Measurements from ENCODE around the gene SIX4.
"Not testable (repeated sequence)": the region's sequence is repeated elsewhere in the genome, so short reads cannot be mapped to it uniquely, and the experiment has no call there.

Gene SIX4

GRCh38 chr14:60723907-60724618 lies at the start of gene SIX4:
TSS of gene SIX4 (minus strand) at chr14:60724351. CDS start at chr14:60724074, 277 bp downstream.
- peak; percentile 26 for DNase-seq (ENCODE audit: low spot score)

DNA sequence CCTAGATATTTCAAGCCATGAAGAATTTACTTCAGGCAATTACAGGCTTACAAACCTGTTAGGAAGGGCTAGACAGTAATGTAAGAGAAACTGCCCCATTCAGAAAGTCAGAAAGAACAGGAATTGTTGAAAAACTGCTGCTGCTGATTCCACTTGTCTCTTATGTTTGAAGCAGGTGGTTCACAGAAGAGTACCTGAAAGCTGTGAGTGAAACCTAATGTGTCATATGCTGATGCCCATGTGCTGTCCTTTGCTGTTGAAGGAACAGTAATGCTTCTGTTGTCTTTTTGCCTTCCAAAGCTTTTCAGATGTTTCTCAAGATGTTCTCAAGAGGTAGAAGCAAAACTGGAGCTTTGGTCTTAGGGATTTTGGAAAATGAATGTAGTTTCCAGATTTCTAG lies 49.4 kb upstream of the SIX4 start:
- DNase-seq (ENCODE audit: low spot score), result no peak

DNA sequence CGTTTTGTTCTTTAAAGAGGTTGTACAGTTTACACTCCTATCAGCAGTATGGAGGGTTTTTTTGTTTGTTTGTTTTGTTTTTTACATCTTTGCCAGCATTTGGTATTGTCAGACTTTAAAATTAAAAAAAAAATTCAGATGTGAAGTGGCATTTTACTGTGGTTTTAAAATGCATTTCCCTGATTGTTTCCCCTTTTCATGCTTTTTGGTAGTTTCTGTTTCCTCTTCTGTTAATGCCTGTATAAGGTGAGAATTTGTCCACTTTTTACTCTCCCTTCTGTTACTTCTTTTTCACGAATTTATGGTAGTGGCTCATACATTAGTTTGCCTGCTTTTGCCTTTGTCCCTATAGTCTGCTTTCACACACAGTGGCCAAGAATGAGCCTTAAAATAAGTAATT lies 47.0 kb upstream of the SIX4 start:
- DNase-seq (ENCODE audit: low spot score), result no peak

- no peak for DNase-seq (ENCODE audit: low spot score)
Measured at GRCh38 chr14:60768602-60769001, 44.5 kb upstream of the SIX4 start.

GRCh38 chr14:60760644-60761364 lies 36.7 kb upstream of the SIX4 start:
- DNase-seq (ENCODE audit: low spot score), result no peak

- DNase-seq (ENCODE audit: low spot score), result no peak
Measured at GRCh38 chr14:60760209-60760608, 36.1 kb upstream of the SIX4 start.

DNA sequence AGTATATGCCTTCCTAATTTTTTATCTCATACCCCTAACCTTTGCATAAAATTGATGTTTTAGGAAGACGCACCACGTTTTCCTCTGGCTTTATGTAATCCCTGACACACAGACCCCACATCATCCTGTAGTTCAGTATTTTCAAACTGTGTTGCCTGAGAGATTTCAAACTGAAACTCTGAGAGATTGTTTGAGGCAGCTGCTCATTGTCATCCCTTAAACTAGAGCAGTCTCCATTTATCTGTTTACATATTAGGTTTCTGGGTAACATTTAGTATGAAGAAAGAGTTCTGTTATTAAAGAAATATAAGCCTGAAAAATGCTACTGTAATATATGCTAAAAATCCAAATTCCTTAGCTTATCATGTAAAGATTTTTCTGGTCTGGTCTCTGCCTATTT lies 34.7 kb upstream of the SIX4 start:
- DNase-seq (ENCODE audit: low spot score), result no peak

GRCh38 chr14:60757567-60758002 lies 33.4 kb upstream of the SIX4 start:
- DNase-seq (ENCODE audit: low spot score), result peak; percentile 31

GRCh38 chr14:60756847-60757246 lies 32.7 kb upstream of the SIX4 start:
- DNase-seq (ENCODE audit: low spot score), result no peak

DNA sequence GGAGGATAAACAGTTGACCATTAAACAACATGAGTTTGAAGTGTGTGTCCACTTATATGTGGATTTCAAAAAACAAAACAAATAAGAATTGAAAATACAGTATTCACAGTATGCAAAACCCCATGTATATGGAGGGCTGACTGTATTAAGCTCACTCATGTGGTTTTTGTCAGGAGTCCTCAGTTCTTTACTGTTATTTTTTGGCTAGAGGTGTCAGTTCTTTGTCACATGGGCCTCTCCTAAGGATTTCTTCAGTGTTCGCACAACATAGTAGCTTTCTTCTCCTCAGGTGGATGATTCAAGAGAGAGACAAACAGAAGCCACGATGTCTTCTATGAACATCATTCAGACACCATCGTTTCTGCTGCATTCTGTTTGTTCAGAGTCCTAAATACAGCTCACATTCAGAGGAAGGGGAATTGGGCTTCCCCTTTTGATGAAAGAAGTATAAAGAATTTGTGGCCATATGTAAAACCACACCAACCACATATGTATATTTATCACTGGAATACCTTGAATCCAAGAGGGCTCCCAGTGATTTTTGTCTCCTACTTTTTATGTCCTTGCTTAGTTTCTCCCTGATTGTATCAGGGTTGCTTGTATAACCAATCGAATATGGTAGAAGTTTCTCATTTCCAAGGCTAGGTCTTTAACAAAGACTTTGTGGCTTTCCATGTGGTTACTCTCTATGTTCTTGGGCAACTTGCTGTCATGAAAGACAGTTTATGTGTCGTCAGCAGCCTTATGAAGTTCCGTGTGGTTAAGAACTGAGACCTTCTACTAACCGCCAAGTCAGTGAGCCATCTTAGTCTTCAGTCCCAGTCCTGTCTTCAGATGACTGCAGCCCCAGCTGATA lies 29.3 kb upstream of the SIX4 start:
- DNase-seq (ENCODE audit: low spot score), result no peak

GRCh38 chr14:60744566-60744965 lies 20.4 kb upstream of the SIX4 start:
- DNase-seq (ENCODE audit: low spot score), result no peak

- DNase-seq (ENCODE audit: low spot score), result no peak
Measured at GRCh38 chr14:60738843-60739508, 14.8 kb upstream of the SIX4 start.

GRCh38 chr14:60736494-60736893 lies 12.3 kb upstream of the SIX4 start:
- DNase-seq (ENCODE audit: low spot score), result peak; percentile 28

DNA sequence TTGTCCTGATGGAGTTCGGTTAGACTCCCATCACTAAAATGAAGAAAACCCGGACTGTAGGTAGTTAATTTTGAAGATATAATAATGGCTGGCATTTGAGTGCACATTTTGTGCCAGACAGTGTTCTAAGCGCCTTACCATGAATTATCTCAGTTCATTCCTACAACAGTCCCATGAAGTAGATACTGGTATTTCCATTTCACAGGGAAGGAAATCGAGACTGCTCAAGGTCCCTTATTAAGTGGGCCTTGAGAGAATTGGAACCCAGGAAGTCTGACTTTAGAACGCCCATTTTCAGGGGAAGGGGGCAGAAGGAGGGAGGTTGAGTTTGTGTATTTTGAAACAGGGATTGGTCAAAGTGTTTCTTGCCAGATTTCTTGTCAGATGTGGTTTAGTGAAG lies 11.3 kb upstream of the SIX4 start:
- DNase-seq (ENCODE audit: low spot score), result no peak

DNA sequence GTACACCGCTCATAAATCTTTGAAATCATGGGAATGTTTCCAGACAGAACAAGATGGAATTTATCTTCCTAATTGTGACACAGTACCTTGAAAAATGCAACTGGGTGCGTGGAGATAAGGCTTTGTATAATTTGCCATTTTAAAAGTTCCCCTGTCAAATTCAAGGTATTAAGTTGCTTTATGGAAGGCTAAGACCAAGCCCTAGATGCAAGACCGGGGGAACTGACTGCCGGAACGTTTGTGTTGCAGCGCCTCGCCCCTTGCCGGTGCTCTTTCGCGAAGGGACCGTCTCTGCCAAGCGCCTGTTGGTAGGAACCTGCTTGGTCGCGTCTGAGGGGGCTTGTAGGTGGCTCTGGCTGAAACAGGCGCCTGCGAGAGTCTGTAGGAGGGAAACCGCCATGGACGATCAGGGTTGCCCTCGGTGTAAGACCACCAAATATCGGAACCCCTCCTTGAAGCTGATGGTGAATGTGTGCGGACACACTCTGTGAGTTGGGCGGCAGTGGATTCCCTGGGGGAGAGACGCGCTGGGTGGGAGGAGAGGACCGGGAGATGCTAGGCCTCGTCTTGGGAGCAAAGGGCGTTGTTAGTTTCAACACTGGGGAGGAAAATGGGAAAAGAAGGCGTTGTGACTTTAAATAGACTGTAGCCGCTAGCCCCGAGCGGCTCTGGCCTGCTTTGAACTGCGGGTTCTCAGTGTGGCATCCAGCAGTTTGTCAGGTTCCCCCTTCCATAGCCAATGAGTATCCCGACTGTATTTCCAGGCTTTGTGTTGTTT lies 10.5 kb upstream of the SIX4 start, which contains the start of gene MNAT1:
TSS of gene MNAT1 (plus strand) at position 297 of the 778 bp plus-strand sequence. CDS start at position 399, 102 bp downstream.
- DNase-seq (ENCODE audit: low spot score), result peak; percentile 47

GRCh38 chr14:60732840-60733483 lies 8.8 kb upstream of the SIX4 start:
- no peak for DNase-seq (ENCODE audit: low spot score)

DNA sequence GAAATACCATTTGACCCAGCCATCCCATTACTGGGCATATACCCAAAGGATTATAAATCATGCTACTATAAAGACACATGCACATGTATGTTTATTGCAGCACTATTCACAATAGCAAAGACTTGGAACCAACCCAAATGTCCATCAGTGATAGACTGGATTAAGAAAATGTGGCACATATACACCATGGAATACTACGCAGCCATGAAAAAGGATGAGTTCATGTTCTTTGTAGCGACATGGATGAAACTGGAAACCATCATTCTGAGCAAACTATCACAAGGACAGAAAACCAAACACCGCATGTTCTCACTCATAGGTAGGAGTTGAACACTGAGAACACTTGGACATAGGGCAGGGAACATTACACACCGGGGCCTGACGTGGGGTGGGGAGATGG lies 7.1 kb upstream of the SIX4 start:
- not testable (repeated sequence) for DNase-seq (ENCODE audit: low spot score)

GRCh38 chr14:60723116-60723906 lies 840 bp downstream of the SIX4 start:
- DNase-seq (ENCODE audit: low spot score), result no peak

GRCh38 chr14:60722357-60723115 lies 1.6 kb downstream of the SIX4 start:
- DNase-seq (ENCODE audit: low spot score), result no peak

Data from COLO829 (cell line).